Osteoblast (primary cell): ENCODE data around the gene POLE. TPM values are rescaled to one million over a fixed set of nuclear protein-coding genes. Genes with fewer than 3 reads are reported as not detected.

Experiments used
- DNase-seq: peaks from one replicate; pipeline ENCODE4 v3.0.0; 2011; ENCODE audit warnings: low spot score, mixed read lengths; ENCODE audit not compliant: insufficient read length; ENCODE audit errors: missing footprints
- H2AFZ ChIP-seq: 2 replicates; pipeline ENCODE4 v1.6.0; 2011; ENCODE audit warnings: mild to moderate bottlenecking, low read length
- H3K27ac ChIP-seq: 2 replicates; pipeline ENCODE4 v1.5.1; 2011; ENCODE audit warnings: mild to moderate bottlenecking, low read depth, low read length, moderate library complexity
- H3K27me3 ChIP-seq: 2 replicates; pipeline ENCODE4 v1.6.0; 2012; ENCODE audit warnings: mild to moderate bottlenecking, control low read depth, inconsistent platforms, low read length, moderate library complexity; ENCODE audit not compliant: insufficient read depth
- H3K36me3 ChIP-seq: 2 replicates; pipeline ENCODE4 v1.5.1; 2011; ENCODE audit warnings: mild to moderate bottlenecking, low read length, control low read depth, moderate library complexity; ENCODE audit not compliant: insufficient read depth
- H3K4me1 ChIP-seq: 2 replicates; pipeline ENCODE4 v1.5.1; 2011; ENCODE audit warnings: mild to moderate bottlenecking, low read length, control low read depth, moderate library complexity; ENCODE audit not compliant: insufficient read depth
- H3K4me2 ChIP-seq: 2 replicates; pipeline ENCODE4 v1.6.0; 2011; ENCODE audit warnings: mild to moderate bottlenecking, low read length; ENCODE audit not compliant: insufficient read depth
- H3K4me3 ChIP-seq: fragments of 200-600 bp; sonication (generic); 3 replicates; pipeline ENCODE4 v1.5.1; 2012; ENCODE audit warnings: mild to moderate bottlenecking, low read length, inconsistent platforms; ENCODE audit not compliant: insufficient read depth
- H3K79me2 ChIP-seq: 2 replicates; pipeline ENCODE4 v1.6.0; 2012; ENCODE audit warnings: mild to moderate bottlenecking, low read length, control low read depth, inconsistent platforms; ENCODE audit not compliant: insufficient read depth
- H3K9me3 ChIP-seq: 2 replicates; pipeline ENCODE4 v1.5.1; 2011; ENCODE audit warnings: low read depth, low read length, control low read depth
- H4K20me1 ChIP-seq: 2 replicates; pipeline ENCODE4 v1.6.0; 2012; ENCODE audit warnings: mild to moderate bottlenecking, low read length, control low read depth; ENCODE audit not compliant: insufficient read depth
- total RNA-seq: library from RNA; depleted of rRNA; stranded (reverse); fragments of >200 nt; gene quantifications from 2 replicates; pipeline ENCODE4 v1.2.3, GENCODE V29; 2012
- TF ChIP-seq, protein P1 (sequence below): IDR thresholded peaks from 2 replicates; pipeline ENCODE4 v1.5.1; 2011; ENCODE audit warnings: mild to moderate bottlenecking, low read depth, low read length, moderate library complexity; ENCODE audit errors: extremely low read depth

POLE gene
- total RNA-seq, 1 donor, result 15.2 TPM

DNA sequence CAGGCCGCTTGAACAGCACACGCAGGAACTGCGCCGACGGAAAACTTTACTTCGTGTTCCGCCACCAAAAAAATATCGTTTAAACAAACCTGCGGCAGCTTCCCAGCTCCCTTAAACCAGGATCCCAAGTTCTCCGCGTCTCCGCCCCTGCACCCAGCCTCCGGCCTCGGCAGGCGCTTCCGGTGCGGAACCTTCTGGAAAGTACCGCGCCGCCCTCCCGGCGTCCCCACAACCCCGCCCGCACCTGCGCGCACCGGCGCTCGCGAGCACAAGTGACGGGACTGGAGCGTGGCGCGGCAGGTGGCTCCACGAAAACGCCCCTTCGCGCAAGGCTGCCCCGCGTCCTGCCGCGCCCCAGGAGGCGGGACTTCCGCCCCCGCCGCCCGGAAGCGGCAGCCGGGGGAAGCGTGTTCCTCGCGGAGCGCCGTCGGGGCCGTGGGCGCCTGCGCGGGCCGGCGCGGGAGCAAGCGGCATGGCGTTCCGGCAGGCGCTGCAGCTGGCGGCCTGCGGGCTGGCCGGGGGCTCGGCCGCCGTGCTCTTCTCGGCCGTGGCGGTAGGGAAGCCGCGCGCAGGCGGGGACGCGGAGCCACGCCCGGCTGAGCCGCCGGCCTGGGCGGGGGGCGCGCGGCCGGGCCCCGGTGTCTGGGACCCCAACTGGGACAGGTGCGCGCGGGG, 23.4 kb upstream of the POLE start, which contains the start of gene PGAM5:
Gene PGAM5, plus strand, starts transcription at position 438 of the 675 bp plus-strand sequence. Its CDS starts 35 bp downstream, at position 473.
- H3K27me3 ChIP-seq, result no peaks in the 10 kb centered on the region
- H4K20me1 ChIP-seq, result peaks cover 6% of the 10 kb centered on the region
- H3K27ac ChIP-seq, result peak within 1 kb of the TSS; percentile 45
- peak; percentile 100 for DNase-seq
- H3K36me3 ChIP-seq, result no peaks in the 10 kb centered on the region
- H3K4me1 ChIP-seq, result peaks cover 11% of the 10 kb centered on the region
- H3K79me2 ChIP-seq, result peaks cover 50% of the 10 kb centered on the region
- peak within 1 kb of the TSS; percentile 96 for H3K4me3 ChIP-seq
- peak within 1 kb of the TSS; percentile 96 for H2AFZ ChIP-seq
- H3K4me2 ChIP-seq, result peak within 1 kb of the TSS; percentile 91
- TF ChIP-seq, protein P1, sequence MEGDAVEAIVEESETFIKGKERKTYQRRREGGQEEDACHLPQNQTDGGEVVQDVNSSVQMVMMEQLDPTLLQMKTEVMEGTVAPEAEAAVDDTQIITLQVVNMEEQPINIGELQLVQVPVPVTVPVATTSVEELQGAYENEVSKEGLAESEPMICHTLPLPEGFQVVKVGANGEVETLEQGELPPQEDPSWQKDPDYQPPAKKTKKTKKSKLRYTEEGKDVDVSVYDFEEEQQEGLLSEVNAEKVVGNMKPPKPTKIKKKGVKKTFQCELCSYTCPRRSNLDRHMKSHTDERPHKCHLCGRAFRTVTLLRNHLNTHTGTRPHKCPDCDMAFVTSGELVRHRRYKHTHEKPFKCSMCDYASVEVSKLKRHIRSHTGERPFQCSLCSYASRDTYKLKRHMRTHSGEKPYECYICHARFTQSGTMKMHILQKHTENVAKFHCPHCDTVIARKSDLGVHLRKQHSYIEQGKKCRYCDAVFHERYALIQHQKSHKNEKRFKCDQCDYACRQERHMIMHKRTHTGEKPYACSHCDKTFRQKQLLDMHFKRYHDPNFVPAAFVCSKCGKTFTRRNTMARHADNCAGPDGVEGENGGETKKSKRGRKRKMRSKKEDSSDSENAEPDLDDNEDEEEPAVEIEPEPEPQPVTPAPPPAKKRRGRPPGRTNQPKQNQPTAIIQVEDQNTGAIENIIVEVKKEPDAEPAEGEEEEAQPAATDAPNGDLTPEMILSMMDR, result no peak
- H3K9me3 ChIP-seq, result no peaks in the 10 kb centered on the region

DNA sequence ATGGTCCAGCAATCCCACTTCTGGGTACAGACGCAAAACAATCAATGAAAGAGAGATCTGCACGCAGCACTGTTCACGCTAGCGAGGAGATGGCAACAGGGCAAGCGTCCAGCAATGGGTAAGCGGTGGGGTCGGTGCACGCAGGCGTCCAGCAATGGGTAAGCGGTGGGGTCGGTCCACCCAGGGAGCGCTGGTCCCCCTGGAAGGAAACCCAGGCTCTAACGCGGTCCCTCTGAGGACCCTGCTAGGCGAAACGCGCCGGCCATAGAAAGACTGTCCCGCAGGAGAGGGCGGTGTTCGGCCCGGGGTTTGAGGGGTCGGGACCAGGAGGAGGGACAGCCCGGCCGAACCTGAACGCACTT, 22.9 kb upstream of the POLE start:
- Histone ChIP-seq H3K4me2 (peak overlapping the region; percentile 91), H3K79me2 (peaks cover 49% of the 10 kb centered on the region), H3K27ac (peak overlapping the region; percentile 45), H3K27me3 (no peaks in the 10 kb centered on the region), H3K4me3 (peak overlapping the region; percentile 96), H4K20me1 (peaks cover 6% of the 10 kb centered on the region), H3K4me1 (peaks cover 11% of the 10 kb centered on the region), H3K9me3 (no peaks in the 10 kb centered on the region), H3K36me3 (no peaks in the 10 kb centered on the region), H2AFZ (peak overlapping the region; percentile 96)
- TF ChIP-seq, protein P1, result no peak
- peak; percentile 76 for DNase-seq

DNA sequence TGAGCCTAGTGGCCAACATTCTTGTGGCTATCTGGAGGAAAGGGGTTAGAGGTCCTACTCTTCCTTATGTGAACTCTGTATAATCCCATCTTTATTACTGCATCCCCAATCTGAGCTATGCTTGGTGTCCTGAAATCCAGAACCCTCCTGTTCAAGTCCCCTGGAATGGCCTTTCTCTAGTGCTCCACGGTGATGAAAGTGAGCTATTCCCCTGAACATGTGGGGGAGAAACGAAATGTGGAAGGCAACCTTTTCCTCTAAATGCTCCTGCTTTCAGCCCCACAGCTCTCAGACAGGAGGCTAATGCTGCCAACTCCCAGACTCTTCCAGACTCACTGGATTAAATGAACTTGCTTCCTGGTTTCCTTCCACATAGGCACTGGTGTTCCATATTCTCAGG, 21.0 kb upstream of the POLE start:
- H3K9me3 ChIP-seq, result no peaks in the 10 kb centered on the region
- no peak overlapping the region for H3K4me2 ChIP-seq
- no peaks in the 10 kb centered on the region for H3K27me3 ChIP-seq
- no peak overlapping the region for H3K27ac ChIP-seq
- peaks cover 4% of the 10 kb centered on the region for H3K36me3 ChIP-seq
- peaks cover 31% of the 10 kb centered on the region for H3K79me2 ChIP-seq
- H4K20me1 ChIP-seq, result no peaks in the 10 kb centered on the region
- peaks cover 11% of the 10 kb centered on the region for H3K4me1 ChIP-seq
- no peak for DNase-seq
- H3K4me3 ChIP-seq, result no peak overlapping the region
- H2AFZ ChIP-seq, result no peak overlapping the region
- TF ChIP-seq, protein P1, result no peak

DNA sequence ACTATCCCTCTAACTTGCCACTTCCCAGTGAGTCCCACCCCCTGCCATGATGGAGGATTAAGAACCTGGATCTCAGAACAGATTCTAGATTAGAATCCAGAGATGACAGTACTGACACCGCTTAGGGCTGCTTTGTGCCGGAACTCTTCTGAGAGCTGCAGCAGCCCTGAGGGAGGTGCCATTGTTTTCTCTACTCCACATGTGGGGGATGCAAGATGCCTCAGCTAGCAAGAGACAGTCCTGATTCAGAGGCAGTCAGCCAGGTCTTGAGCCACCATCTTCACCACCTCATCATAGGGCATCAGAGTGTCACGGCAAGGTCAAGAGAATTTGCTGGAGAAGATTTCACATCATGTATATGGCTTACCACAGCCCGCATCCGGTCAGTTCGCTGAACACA, 20.1 kb upstream of the POLE start:
- H3K79me2 ChIP-seq, result peaks cover 22% of the 10 kb centered on the region
- H3K4me1 ChIP-seq, result peaks cover 11% of the 10 kb centered on the region
- no peak for DNase-seq
- no peaks in the 10 kb centered on the region for H3K9me3 ChIP-seq
- no peak overlapping the region for H3K4me2 ChIP-seq
- TF ChIP-seq, protein P1, result no peak
- no peak overlapping the region for H3K27ac ChIP-seq
- H3K27me3 ChIP-seq, result no peaks in the 10 kb centered on the region
- H3K36me3 ChIP-seq, result peaks cover 4% of the 10 kb centered on the region
- H2AFZ ChIP-seq, result no peak overlapping the region
- H4K20me1 ChIP-seq, result no peaks in the 10 kb centered on the region
- H3K4me3 ChIP-seq, result no peak overlapping the region
